ENCODE measurements around the gene ACOT13.
"Not testable (repeated sequence)": the region's sequence is repeated elsewhere in the genome, so short reads cannot be mapped to it uniquely, and the experiment has no call there.

The ACOT13 gene

GRCh38 chr6:24719125-24719971 is 52.5 kb downstream of the ACOT13 start, which contains the start of gene C6orf62:
Gene C6orf62 (minus strand): TSS chr6:24719154. CDS start chr6:24718668, 486 bp downstream.
- no peak for DNase-seq (ENCODE audit: low read depth, low spot score)
- peak within 1 kb of the TSS; percentile 93 for H3K4me3 ChIP-seq (ENCODE audit: low read length)

- peak; percentile 24 for DNase-seq (ENCODE audit: low read depth, low spot score)
- peak overlapping the region; percentile 93 for H3K4me3 ChIP-seq (ENCODE audit: low read length)
These were observed 53.3 kb downstream of the ACOT13 start for GRCh38 chr6:24720131-24720603.

GRCh38 chr6:24720604-24721460 is 54.0 kb downstream of the ACOT13 start:
- peak overlapping the region; percentile 93 for H3K4me3 ChIP-seq (ENCODE audit: low read length)
- DNase-seq (ENCODE audit: low read depth, low spot score): peak; percentile 100

- DNase-seq (ENCODE audit: low read depth, low spot score): no peak
- H3K4me3 ChIP-seq (ENCODE audit: low read length): peak overlapping the region; percentile 64
These were observed 54.8 kb downstream of the ACOT13 start for GRCh38 chr6:24721461-24722215.

- no peak for DNase-seq (ENCODE audit: low read depth, low spot score)
- no peak overlapping the region for H3K4me3 ChIP-seq (ENCODE audit: low read length)
These were observed 56.4 kb downstream of the ACOT13 start for GRCh38 chr6:24723270-24723669.

GRCh38 chr6:24730653-24731052 is 63.8 kb downstream of the ACOT13 start:
- H3K4me3 ChIP-seq (ENCODE audit: low read length); DNase-seq (ENCODE audit: low read depth, low spot score): not testable (repeated sequence)

- not testable (repeated sequence) for DNase-seq (ENCODE audit: low read depth, low spot score); H3K4me3 ChIP-seq (ENCODE audit: low read length)
These were observed 64.7 kb downstream of the ACOT13 start for GRCh38 chr6:24731456-24732134.

- no peak overlapping the region for H3K4me3 ChIP-seq (ENCODE audit: low read length)
- DNase-seq (ENCODE audit: low read depth, low spot score): no peak
These were observed 67.3 kb downstream of the ACOT13 start for GRCh38 chr6:24734166-24734565.

- not testable (repeated sequence) for H3K4me3 ChIP-seq (ENCODE audit: low read length); DNase-seq (ENCODE audit: low read depth, low spot score)
These were observed 67.8 kb downstream of the ACOT13 start for GRCh38 chr6:24734710-24735109.

GRCh38 chr6:24738741-24739140 is 71.9 kb downstream of the ACOT13 start:
- no peak for DNase-seq (ENCODE audit: low read depth, low spot score)
- no peak overlapping the region for H3K4me3 ChIP-seq (ENCODE audit: low read length)

- no peak for DNase-seq (ENCODE audit: low read depth, low spot score)
- H3K4me3 ChIP-seq (ENCODE audit: low read length): no peak overlapping the region
These were observed 74.0 kb downstream of the ACOT13 start for GRCh38 chr6:24740861-24741260.

GRCh38 chr6:24742216-24742738 is 75.4 kb downstream of the ACOT13 start:
- no peak for DNase-seq (ENCODE audit: low read depth, low spot score)
- H3K4me3 ChIP-seq (ENCODE audit: low read length): no peak overlapping the region

- no peak for DNase-seq (ENCODE audit: low read depth, low spot score)
- no peak overlapping the region for H3K4me3 ChIP-seq (ENCODE audit: low read length)
These were observed 76.5 kb downstream of the ACOT13 start for GRCh38 chr6:24743265-24743943.

GRCh38 chr6:24743944-24744335 is 77.1 kb downstream of the ACOT13 start:
- no peak overlapping the region for H3K4me3 ChIP-seq (ENCODE audit: low read length)
- DNase-seq (ENCODE audit: low read depth, low spot score): no peak

GRCh38 chr6:24744911-24745310 is 78.0 kb downstream of the ACOT13 start:
- no peak for DNase-seq (ENCODE audit: low read depth, low spot score)
- H3K4me3 ChIP-seq (ENCODE audit: low read length): no peak overlapping the region

GRCh38 chr6:24749297-24749696 is 82.4 kb downstream of the ACOT13 start:
- DNase-seq (ENCODE audit: low read depth, low spot score): no peak
- H3K4me3 ChIP-seq (ENCODE audit: low read length): no peak overlapping the region

GRCh38 chr6:24750878-24751277 is 84.0 kb downstream of the ACOT13 start:
- DNase-seq (ENCODE audit: low read depth, low spot score); H3K4me3 ChIP-seq (ENCODE audit: low read length): not testable (repeated sequence)

GRCh38 chr6:24752503-24752902 is 85.6 kb downstream of the ACOT13 start:
- no peak for DNase-seq (ENCODE audit: low read depth, low spot score)
- H3K4me3 ChIP-seq (ENCODE audit: low read length): no peak overlapping the region
